ENCODE data around the gene CYB5D1. TPM values are rescaled to one million over a fixed set of nuclear protein-coding genes. Genes with fewer than 3 reads are reported as not detected.
A peak's percentile ranks its signal among the peaks of the same experiment; 100 is the strongest.
"Not testable (repeated sequence)": the region's sequence is repeated elsewhere in the genome, so short reads cannot be mapped to it uniquely, and the experiment has no call there.

CYB5D1 gene
- total RNA-seq, 1 donor from 2014 or later, result 14.2 TPM

- no peak for DNase-seq
Observed at GRCh38 chr17:7856011-7856810, 1.6 kb upstream of the CYB5D1 start.

DNA sequence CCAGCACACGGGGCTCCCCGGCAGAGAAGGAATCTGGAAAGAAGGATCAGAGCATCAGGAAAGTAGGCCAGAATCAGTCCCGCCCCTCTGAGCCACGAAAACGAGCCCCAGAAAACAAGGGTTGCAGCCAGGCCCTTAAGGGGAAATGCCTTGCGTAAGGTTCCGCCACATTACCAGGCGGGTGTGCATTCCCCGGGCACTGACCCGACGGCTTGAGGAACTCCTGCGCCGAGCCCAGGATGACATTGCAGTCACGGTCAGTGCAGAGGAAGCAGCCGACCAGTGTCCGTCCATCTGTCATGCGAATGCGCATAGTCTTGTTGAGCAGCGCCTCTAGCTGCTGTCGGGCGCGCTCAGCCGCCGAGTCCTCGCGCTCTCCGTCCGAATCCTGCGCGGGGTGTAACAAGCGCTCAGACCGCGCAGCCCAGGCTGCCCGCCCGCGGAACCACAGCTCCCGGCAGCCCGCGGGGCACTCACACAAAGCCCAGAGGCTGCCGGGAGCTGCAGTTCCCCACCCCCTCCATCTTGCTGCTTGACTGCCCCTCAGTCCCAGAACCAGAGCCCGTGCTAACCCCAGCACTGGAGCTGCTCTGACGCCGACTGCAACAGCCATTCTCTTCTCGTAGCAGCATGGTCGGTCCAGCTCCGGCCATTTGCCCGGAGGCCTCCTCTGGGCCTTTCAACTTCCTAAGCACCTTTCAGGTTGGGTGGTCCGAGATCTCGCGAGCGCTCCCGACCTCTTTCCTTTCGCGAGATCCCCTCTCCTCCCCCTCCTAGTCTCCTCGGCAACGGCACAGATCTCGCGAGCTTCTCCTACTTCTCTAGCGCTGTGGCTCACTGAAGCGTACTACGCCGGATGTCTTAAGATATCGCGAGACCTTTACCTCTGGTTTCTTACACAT lies 741 bp upstream of the CYB5D1 start, which contains the start of gene NAA38:
NAA38 (minus strand) TSS at position 749 of the 902 bp plus-strand sequence; CDS start at position 653, 96 bp downstream.
- DNase-seq, result peak; percentile 96

GRCh38 chr17:7858522-7858810 lies 663 bp downstream of the CYB5D1 start:
- no peak for DNase-seq

DNA sequence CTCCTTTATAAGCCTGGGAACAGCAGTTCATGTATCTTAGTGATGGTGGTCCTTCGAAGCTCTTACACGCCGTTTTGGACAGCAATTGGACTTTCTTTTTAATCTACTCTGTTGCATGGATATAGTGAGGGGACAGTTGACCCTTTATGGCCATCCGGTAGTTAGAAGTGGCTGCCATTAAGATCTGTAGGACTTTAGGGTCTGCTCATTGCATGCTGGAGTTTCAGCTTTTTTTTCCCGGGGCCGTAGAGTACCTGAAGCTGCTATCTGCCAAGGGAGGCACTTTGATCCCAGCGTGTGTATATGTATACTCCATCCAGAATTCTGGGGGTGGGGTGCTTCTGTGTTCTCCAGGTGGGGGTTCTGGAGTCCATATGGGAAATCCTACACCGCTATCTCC lies 1.2 kb downstream of the CYB5D1 start:
- DNase-seq, result no peak

DNA sequence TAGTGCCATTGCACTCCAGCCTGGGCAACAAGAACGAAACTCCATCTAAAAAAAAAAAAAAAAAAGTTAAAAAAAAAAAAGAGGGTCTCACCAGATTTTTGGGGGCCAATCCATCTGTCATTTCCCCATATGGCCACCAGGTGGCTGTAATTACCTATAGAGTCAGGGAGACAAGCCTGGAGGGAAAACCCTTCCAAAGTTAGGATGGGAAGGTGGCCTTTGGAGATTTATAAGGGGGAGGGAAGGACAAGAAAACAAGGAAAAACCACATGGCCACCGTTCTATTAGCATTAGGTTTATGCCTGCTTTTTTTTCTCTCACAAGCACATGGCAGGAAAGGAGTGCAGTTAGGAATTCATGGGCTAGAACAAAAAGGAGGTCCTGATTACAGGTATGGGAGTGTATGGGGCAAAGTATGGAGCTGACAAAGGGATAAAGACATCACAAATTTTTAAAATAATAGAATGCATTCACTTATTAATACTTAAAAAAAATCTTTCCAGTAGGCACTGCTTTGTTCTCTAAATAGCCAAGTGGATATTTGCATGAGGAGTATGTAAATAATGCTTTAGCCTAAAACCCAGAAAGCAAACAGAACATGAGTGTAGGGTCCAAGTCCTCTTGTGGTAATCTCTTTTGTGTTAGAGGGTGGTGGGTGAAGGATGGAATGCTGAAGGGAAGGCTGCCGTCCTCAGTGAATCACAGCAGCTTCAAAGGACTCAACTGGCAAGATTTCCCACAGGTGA lies 5.1 kb downstream of the CYB5D1 start:
- DNase-seq, result no peak

DNA sequence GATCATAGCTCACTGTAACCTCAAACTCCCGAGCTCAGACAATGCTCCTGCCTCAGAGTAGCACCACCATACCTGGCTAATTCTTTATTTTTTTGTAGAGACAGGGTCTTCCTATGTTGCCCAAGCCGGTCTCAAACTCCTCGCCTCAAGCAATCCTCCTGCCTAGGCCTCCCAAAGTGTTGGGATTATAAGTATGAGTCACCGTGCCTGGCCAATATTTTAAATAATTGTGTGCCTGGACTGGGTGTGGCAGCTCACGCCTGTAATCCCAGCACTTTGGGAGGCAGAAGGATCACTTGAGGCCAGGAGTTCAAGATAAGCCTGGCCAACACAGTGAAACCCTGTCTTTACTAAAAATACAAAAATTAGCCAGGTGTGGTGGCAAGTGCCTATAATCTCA lies 6.6 kb downstream of the CYB5D1 start:
- DNase-seq, result not testable (repeated sequence)

- no peak for DNase-seq
Observed at GRCh38 chr17:7864995-7865650, 7.3 kb downstream of the CYB5D1 start.

GRCh38 chr17:7867881-7868329 lies 10.1 kb downstream of the CYB5D1 start:
- no peak for DNase-seq

- DNase-seq, result no peak
Observed at GRCh38 chr17:7873051-7873450, 15.2 kb downstream of the CYB5D1 start.

DNA sequence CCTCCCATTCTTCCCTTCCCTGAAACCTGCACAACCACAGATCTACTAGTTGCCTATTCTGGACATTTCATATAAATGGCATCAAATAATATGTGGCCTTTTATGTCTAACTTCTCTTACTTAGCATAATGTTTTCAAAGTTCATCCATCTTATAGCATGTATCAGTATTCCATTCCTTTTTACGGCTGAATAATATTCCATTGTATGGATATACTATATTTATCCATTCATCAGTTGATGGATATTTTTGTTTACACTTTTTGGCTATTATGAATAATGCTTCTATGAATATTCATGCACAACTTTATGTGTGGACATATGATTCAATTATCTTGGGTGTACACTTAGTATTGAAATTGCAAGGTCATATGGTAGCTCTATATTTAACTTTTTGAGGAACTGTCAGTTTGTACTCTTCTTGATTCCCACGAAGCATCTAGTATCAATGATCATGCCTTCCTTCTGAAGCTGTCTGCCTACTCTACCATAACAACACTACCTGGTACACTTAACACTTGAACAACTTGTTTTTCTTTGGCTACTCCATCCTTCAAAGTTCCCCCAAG lies 18.1 kb downstream of the CYB5D1 start:
- DNase-seq, result no peak

DNA sequence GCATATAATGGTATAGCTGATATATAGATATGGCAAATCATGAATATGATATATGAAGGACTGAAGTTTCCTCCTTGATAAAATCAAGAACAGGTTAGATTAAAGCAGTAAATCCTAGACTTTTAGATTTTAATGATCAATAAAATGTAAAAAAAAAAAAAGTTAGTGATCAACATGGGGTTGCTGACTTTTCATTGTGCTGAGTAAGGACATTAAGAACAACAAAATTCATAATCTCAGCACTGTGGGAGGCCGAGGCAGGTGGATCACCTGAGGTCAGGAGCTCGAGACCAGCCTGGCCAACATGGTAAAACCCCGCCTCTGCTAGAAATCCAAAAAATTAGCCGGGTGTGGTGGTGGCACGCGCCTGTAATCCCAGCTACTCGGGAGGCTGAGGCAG lies 20.4 kb downstream of the CYB5D1 start:
- no peak for DNase-seq

DNA sequence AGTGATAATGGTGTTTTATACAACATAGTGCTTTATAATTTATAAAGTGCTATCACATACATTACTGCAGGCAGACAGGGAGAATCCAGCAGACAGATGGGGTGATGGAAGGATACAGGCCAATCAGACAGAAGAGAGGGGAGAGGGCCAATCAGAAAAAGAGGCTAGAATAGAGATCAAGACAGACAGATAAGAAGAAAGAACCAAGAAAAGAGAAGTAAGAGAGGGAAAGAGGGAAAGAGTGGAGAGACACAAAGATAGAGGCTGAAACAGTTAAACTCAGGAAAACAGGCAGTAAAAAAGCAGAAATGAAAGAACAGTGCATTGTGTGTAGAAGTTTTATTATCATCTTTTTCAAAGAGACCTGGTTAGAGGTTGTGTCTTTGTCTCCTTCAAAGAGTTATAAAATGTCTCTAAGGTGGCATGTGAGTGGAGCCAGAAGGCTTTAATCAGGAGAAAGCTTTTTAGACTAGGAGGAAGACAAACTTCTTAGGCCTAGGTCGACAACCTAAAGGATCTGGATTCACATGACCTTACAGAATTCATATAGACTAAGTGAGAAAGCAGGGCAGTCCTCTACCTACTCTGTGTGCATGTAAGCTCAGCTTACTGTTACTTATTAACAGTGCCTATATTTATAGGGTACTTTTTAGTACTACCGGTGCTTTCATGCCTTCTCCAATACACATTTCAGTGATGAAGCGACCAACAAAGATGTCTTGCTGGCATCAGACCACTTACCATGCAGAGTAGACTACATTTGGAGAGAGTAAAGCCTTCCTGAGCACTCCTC lies 22.5 kb downstream of the CYB5D1 start:
- no peak for DNase-seq

- DNase-seq, result peak; percentile 18
Observed at GRCh38 chr17:7881276-7882054, 23.7 kb downstream of the CYB5D1 start.

DNA sequence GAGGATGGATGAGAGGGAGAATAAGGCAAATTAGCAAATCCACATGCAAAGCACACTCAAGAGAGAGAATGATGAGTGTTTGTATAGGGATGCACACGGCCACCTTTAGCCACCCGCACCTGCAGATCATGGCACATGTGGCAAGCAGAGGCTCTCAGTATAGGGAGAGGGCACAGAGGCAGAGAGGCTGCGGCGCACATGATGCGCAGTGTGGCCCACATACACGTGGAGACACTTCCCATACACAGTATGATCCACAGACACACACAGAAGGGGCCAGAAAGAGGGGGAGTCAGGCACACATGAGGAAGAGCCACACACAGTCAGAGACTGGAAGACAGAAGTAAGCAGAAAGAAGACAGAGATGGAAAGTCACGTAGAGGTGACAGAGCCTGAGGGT lies 24.3 kb downstream of the CYB5D1 start:
- no peak for DNase-seq

- DNase-seq, result no peak
Observed at GRCh38 chr17:7882629-7883028, 24.8 kb downstream of the CYB5D1 start.

DNA sequence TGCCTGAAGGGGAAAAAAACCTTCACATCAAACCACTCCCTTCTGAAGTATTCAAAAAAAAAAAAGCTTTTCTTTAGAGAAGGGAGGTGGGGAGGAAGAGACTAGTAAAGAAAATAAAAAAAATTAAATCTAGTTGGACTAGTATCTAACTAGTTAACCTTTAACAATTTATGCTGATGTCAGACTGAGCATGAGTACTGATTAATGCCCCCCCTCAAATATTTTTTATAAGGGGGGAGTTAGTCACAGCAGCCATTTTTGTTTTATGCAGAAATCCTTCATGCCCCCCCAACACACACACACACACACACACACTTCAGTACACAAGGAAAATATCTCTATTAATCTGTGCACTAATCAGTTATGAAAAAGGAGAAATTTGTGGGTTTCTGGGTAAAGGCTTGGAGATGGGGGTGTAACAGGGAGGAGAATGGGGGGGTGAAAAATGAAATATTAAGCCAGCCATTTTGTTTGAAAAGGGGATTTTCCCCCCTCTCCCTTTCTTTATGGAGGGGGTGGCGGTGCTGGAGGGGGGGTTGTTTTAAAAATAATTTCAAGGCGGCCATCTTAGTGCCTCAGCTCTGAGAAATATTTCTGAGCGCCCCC lies 26.1 kb downstream of the CYB5D1 start:
- no peak for DNase-seq

GRCh38 chr17:7884581-7885366 lies 27.0 kb downstream of the CYB5D1 start:
- no peak for DNase-seq

DNA sequence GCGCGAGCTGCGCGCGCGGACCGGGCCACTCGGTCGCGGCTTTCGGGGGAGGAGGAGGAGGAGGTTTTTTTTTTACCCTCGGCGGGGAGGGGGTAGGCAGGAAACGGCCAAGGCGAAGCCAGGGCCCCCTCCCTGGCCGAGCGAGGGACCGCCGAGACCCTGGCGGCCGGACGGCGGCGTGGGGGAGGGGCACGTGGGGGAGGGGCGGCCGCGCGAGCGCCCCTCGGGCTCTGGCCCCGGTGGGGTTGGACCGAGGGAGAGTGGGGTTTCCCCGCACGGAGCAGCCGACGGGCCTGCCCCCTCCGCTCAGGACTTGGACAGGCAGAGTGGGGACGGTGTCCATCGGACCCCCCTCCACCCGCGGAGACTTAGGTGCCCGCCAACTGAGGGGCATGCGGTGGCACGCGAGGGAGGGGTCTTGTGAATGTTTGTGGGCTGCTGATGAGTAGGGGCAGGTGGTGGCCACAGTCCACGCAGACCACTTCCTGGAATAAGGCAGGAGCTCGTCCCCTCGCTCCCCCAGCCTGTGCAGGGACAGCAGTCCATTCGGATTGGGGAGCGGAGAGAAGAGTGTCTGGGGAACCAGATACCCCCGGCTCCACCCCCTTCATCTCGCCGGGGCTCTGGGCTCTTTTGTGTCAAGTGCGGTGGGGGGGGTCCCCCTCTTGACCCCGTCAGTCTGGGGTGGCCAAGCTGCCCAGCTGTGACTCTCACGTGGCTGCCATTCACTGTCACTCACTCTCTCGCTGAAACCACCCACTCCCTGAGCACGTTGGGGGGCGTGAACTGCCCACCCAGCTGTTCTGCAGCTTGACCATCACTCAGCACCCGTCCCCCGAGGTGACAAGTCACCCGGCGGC lies 27.8 kb downstream of the CYB5D1 start:
- DNase-seq, result no peak
